Endothelial cell (in vitro differentiated cells): ENCODE results near the gene EEF2KMT. TPM values are rescaled to one million over a fixed set of nuclear protein-coding genes. Genes with fewer than 3 reads are reported as not detected.
"Not testable (repeated sequence)": the region's sequence is repeated elsewhere in the genome, so short reads cannot be mapped to it uniquely, and the experiment has no call there.

ENCODE experiments used
- DNase-seq: peaks from one replicate; pipeline ENCODE4 v3.0.0; 2021; ENCODE audit warnings: low spot score
- H3K27ac Mint-ChIP-seq: one replicate; pipeline ENCODE4 v1.8.0; 2021; ENCODE audit warnings: mixed read lengths, inconsistent platforms; ENCODE audit not compliant: unreplicated experiment
- H3K27me3 Mint-ChIP-seq: one replicate; pipeline ENCODE4 v1.8.0; 2021; ENCODE audit warnings: mild to moderate bottlenecking, moderate library complexity, mixed read lengths, inconsistent platforms; ENCODE audit not compliant: unreplicated experiment
- H3K36me3 Mint-ChIP-seq: one replicate; pipeline ENCODE4 v1.8.0; 2021; ENCODE audit warnings: mild to moderate bottlenecking, low read depth, mixed read lengths, inconsistent platforms; ENCODE audit not compliant: unreplicated experiment
- H3K4me1 Mint-ChIP-seq: one replicate; pipeline ENCODE4 v1.8.0; 2021; ENCODE audit warnings: mild to moderate bottlenecking, mixed read lengths, inconsistent platforms; ENCODE audit not compliant: unreplicated experiment
- H3K4me3 Mint-ChIP-seq: one replicate; pipeline ENCODE4 v1.8.0; 2021; ENCODE audit warnings: mild to moderate bottlenecking, mixed read lengths, inconsistent platforms; ENCODE audit not compliant: unreplicated experiment
- H3K9me3 Mint-ChIP-seq: one replicate; pipeline ENCODE4 v1.8.0; 2021; ENCODE audit warnings: mixed read lengths, inconsistent platforms; ENCODE audit not compliant: unreplicated experiment
- CTCF ChIP-seq: fragments of 200-600 bp; sonication (generic); IDR thresholded peaks from one replicate; pipeline ENCODE4 v1.5.0; 2021; ENCODE audit warnings: antibody characterized with exemption; ENCODE audit not compliant: unreplicated experiment
- long read RNA-seq: library from polyadenylated mRNA; unstranded; transcript quantifications from one replicate; pipeline ENCODE4 v2.0.0, GENCODE V29; 2020; ENCODE audit not compliant: unreplicated experiment
- total RNA-seq: library from RNA; stranded (reverse); fragmentation: NEBNext Ultra II Directional; extraction: Animal tissue kit (Norgen Biotek cat#: 25700); gene quantifications from one replicate; pipeline ENCODE4 v1.2.1, GENCODE V29; 2021; ENCODE audit not compliant: unreplicated experiment

The EEF2KMT gene
- 6.7 TPM for total RNA-seq
- long read RNA-seq, transcript EEF2KMT-201 (8 exons, 2,390 nt), result major isoform, 5 of 16 reads
- long read RNA-seq, partial matches to known transcripts, result 1 of 16 reads
- long read RNA-seq, other reads (novel, unspliced or antisense), result 6 of 16 reads

GRCh38 chr16:5097470-5098220 lies at the start of gene EEF2KMT:
Gene EEF2KMT (minus strand): TSS chr16:5097795. CDS start chr16:5097739, 56 bp downstream.
- peak within 1 kb of the TSS; percentile 90 for H3K4me3 Mint-ChIP-seq
- DNase-seq, result peak; percentile 93
- not testable (repeated sequence) for H3K4me1 Mint-ChIP-seq, H3K36me3 Mint-ChIP-seq, H3K27me3 Mint-ChIP-seq, H3K9me3 Mint-ChIP-seq
- peak within 1 kb of the TSS; percentile 59 for H3K27ac Mint-ChIP-seq

- DNase-seq, H3K36me3 Mint-ChIP-seq, H3K4me1 Mint-ChIP-seq, H3K27me3 Mint-ChIP-seq, H3K9me3 Mint-ChIP-seq, H3K27ac Mint-ChIP-seq, H3K4me3 Mint-ChIP-seq: not testable (repeated sequence)
Measured at GRCh38 chr16:5144621-5144956, 47.0 kb upstream of the EEF2KMT start.

GRCh38 chr16:5143761-5144620 lies 46.4 kb upstream of the EEF2KMT start:
- Mint-ChIP-seq H3K27me3 (no peaks in the 10 kb centered on the region), H3K36me3 (no peaks in the 10 kb centered on the region), H3K4me3 (no peak overlapping the region), H3K27ac (no peak overlapping the region), H3K9me3 (no peaks in the 10 kb centered on the region), H3K4me1 (no peaks in the 10 kb centered on the region)
- no peak for TF ChIP-seq CTCF
- no peak for DNase-seq

GRCh38 chr16:5140151-5140550 lies 42.6 kb upstream of the EEF2KMT start:
- DNase-seq, H3K4me3 Mint-ChIP-seq, H3K4me1 Mint-ChIP-seq, H3K27me3 Mint-ChIP-seq, H3K36me3 Mint-ChIP-seq, H3K27ac Mint-ChIP-seq, H3K9me3 Mint-ChIP-seq: not testable (repeated sequence)

GRCh38 chr16:5134739-5135452 lies 37.3 kb upstream of the EEF2KMT start:
- not testable (repeated sequence) for H3K27me3 Mint-ChIP-seq, H3K27ac Mint-ChIP-seq, H3K4me3 Mint-ChIP-seq, DNase-seq, H3K36me3 Mint-ChIP-seq, H3K4me1 Mint-ChIP-seq, H3K9me3 Mint-ChIP-seq

- DNase-seq, H3K27me3 Mint-ChIP-seq, H3K27ac Mint-ChIP-seq, H3K4me3 Mint-ChIP-seq, H3K9me3 Mint-ChIP-seq, H3K36me3 Mint-ChIP-seq, H3K4me1 Mint-ChIP-seq: not testable (repeated sequence)
Measured at GRCh38 chr16:5132915-5133600, 35.5 kb upstream of the EEF2KMT start.

- H3K27me3 Mint-ChIP-seq, H3K27ac Mint-ChIP-seq, H3K4me3 Mint-ChIP-seq, H3K9me3 Mint-ChIP-seq, H3K36me3 Mint-ChIP-seq, DNase-seq, H3K4me1 Mint-ChIP-seq: not testable (repeated sequence)
Measured at GRCh38 chr16:5131467-5132004, 33.9 kb upstream of the EEF2KMT start.

GRCh38 chr16:5117300-5118087 lies 19.9 kb upstream of the EEF2KMT start:
- H3K4me3 Mint-ChIP-seq, DNase-seq, H3K36me3 Mint-ChIP-seq, H3K27me3 Mint-ChIP-seq, H3K9me3 Mint-ChIP-seq, H3K27ac Mint-ChIP-seq, H3K4me1 Mint-ChIP-seq: not testable (repeated sequence)

GRCh38 chr16:5116780-5117295 lies 19.2 kb upstream of the EEF2KMT start:
- not testable (repeated sequence) for H3K4me1 Mint-ChIP-seq, DNase-seq, H3K27ac Mint-ChIP-seq, H3K36me3 Mint-ChIP-seq, H3K27me3 Mint-ChIP-seq, H3K9me3 Mint-ChIP-seq, H3K4me3 Mint-ChIP-seq
